Tibial nerve (tissue), 3 donors: ENCODE results near the gene PTK6.

Source experiments
- CTCF ChIP-seq, 5 experiments: fragments of 200-600 bp in 3 of 5; fragments of 450-650 bp in 2 of 5; sonication (generic) in 3 of 5; IDR thresholded peaks; one replicate each; pipeline ENCODE4 v1.5.1; 2016 to 2019; ENCODE audit warnings: antibody characterized with exemption in 5 of 5, mild to moderate bottlenecking in 3 of 5, moderate library complexity in 2 of 5
- POLR2A ChIP-seq, 2 donors: fragments of 450-650 bp; IDR thresholded peaks; one replicate each; pipeline ENCODE4 v1.6.1; 2017; ENCODE audit warnings: antibody characterized with exemption in 2 of 2, mild to moderate bottlenecking in 2 of 2, moderate library complexity in 2 of 2

- TF ChIP-seq POLR2A (IDR thresholded peaks at IDR 0.05) (no peak), CTCF (IDR thresholded peaks at IDR 0.05) (no peak)
Measured at GRCh38 chr20:63576311-63576710, 39.1 kb upstream of the PTK6 start.
